Astrocyte (in vitro differentiated cells and primary cell): ENCODE data around the gene NNAT. TPM values are rescaled to one million over a fixed set of nuclear protein-coding genes. Genes with fewer than 3 reads are reported as not detected.

Experiments used
- DNase-seq: peaks from one replicate; pipeline ENCODE4 v3.0.0-alpha.2; 2010; ENCODE audit warnings: low read depth
- FAIRE-seq: peaks from 2 replicates; lab custom pipeline; 2011; peaks lifted over from hg19 to GRCh38; lab: Jason Lieb, UNC
- H2AFZ ChIP-seq: 2 replicates; pipeline ENCODE4 v1.6.0; 2012; ENCODE audit warnings: low read depth, low read length, inconsistent platforms
- H3K27ac ChIP-seq: 2 replicates; pipeline ENCODE4 v1.5.1; 2011; ENCODE audit warnings: low read depth, low read length, inconsistent platforms
- H3K27me3 ChIP-seq: 2 replicates; pipeline ENCODE4 v1.6.0; 2011; ENCODE audit warnings: low read length, inconsistent platforms; ENCODE audit not compliant: insufficient read depth
- H3K36me3 ChIP-seq: 2 replicates; pipeline ENCODE4 v1.5.1; 2011; ENCODE audit warnings: low read length, inconsistent platforms; ENCODE audit not compliant: insufficient read depth
- H3K4me1 ChIP-seq: 2 replicates; pipeline ENCODE4 v1.5.1; 2011; ENCODE audit warnings: low read length, inconsistent platforms; ENCODE audit not compliant: insufficient read depth
- H3K4me2 ChIP-seq: 2 replicates; pipeline ENCODE4 v1.6.0; 2012; ENCODE audit warnings: low read length, inconsistent platforms
- H3K4me3 ChIP-seq: 2 replicates; pipeline ENCODE4 v1.5.1; 2011; ENCODE audit warnings: low read depth, mild to moderate bottlenecking, low read length, inconsistent platforms; ENCODE audit not compliant: insufficient read depth
- H3K79me2 ChIP-seq: 2 replicates; pipeline ENCODE4 v1.6.0; 2012; ENCODE audit warnings: mild to moderate bottlenecking, low read length, inconsistent platforms; ENCODE audit not compliant: insufficient read depth
- H3K9ac ChIP-seq: 2 replicates; pipeline ENCODE4 v1.6.0; 2012; ENCODE audit warnings: mild to moderate bottlenecking, low read length, inconsistent platforms
- H3K9me3 ChIP-seq: 2 replicates; pipeline ENCODE4 v1.5.1; 2012; ENCODE audit warnings: low read depth, mild to moderate bottlenecking, low read length, inconsistent platforms; ENCODE audit not compliant: insufficient read depth
- H4K20me1 ChIP-seq: 2 replicates; pipeline ENCODE4 v1.6.0; 2012; ENCODE audit warnings: low read length, inconsistent platforms; ENCODE audit not compliant: insufficient read depth
- H3K27ac Mint-ChIP-seq: one replicate; pipeline ENCODE4 v1.8.0; 2021; ENCODE audit warnings: mild to moderate bottlenecking, mixed read lengths; ENCODE audit not compliant: unreplicated experiment
- H3K27me3 Mint-ChIP-seq: one replicate; pipeline ENCODE4 v1.8.0; 2021; ENCODE audit warnings: low read depth, mixed read lengths; ENCODE audit not compliant: unreplicated experiment
- H3K36me3 Mint-ChIP-seq: one replicate; pipeline ENCODE4 v1.8.0; 2021; ENCODE audit warnings: low read depth, mixed read lengths; ENCODE audit not compliant: unreplicated experiment
- H3K4me1 Mint-ChIP-seq: one replicate; pipeline ENCODE4 v1.8.0; 2021; ENCODE audit warnings: low read depth, mixed read lengths; ENCODE audit not compliant: unreplicated experiment
- H3K4me3 Mint-ChIP-seq: one replicate; pipeline ENCODE4 v1.8.0; 2021; ENCODE audit warnings: mild to moderate bottlenecking, moderate library complexity, mixed read lengths; ENCODE audit not compliant: unreplicated experiment
- H3K9me3 Mint-ChIP-seq: one replicate; pipeline ENCODE4 v1.8.0; 2021; ENCODE audit warnings: mild to moderate bottlenecking, mixed read lengths; ENCODE audit not compliant: unreplicated experiment
- CTCF ChIP-seq: IDR thresholded peaks from 2 replicates; pipeline ENCODE4 v1.5.1; 2011; ENCODE audit warnings: low read depth, mild to moderate bottlenecking, inconsistent platforms, low read length, moderate library complexity; ENCODE audit not compliant: insufficient read depth
- EZH2 ChIP-seq: IDR thresholded peaks from 2 replicates; pipeline ENCODE4 v1.6.1; 2012; ENCODE audit warnings: mild to moderate bottlenecking, low read length, inconsistent platforms; ENCODE audit not compliant: insufficient read depth
- total RNA-seq: library from RNA; stranded (reverse); gene quantifications from 2 replicates; pipeline ENCODE4 v1.2.1, GENCODE V29; 2021

Gene NNAT
- total RNA-seq, 1 donor from 2014 or later, result 3.6 TPM

GRCh38 chr20:37560629-37561028 is 39.6 kb downstream of the NNAT start:
- peaks cover 7% of the 10 kb centered on the region for H3K4me1 Mint-ChIP-seq

GRCh38 chr20:37562695-37563480 is 41.8 kb downstream of the NNAT start:
- Histone ChIP-seq H3K4me1 (no peaks in the 10 kb centered on the region), H4K20me1 (no peaks in the 10 kb centered on the region), H3K36me3 (no peaks in the 10 kb centered on the region), H3K4me2 (no peak overlapping the region), H3K79me2 (no peaks in the 10 kb centered on the region), H3K9me3 (no peaks in the 10 kb centered on the region), H2AFZ (no peak overlapping the region), H3K4me3 (no peak overlapping the region), H3K27ac (no peak overlapping the region), H3K9ac (no peak overlapping the region), H3K27me3 (peaks cover 27% of the 10 kb centered on the region)
- no peak for FAIRE-seq
- no peak for DNase-seq
- Mint-ChIP-seq H3K4me3 (no peak overlapping the region), H3K27me3 (peaks cover 26% of the 10 kb centered on the region), H3K4me1 (peaks cover 15% of the 10 kb centered on the region), H3K9me3 (peaks cover 2% of the 10 kb centered on the region), H3K36me3 (no peaks in the 10 kb centered on the region), H3K27ac (no peak overlapping the region)
- TF ChIP-seq EZH2 (no peak), CTCF (no peak)

More at GRCh38 chr20:37560629-37561028, 39.6 kb downstream of the NNAT start:
- H3K9ac ChIP-seq, result no peak overlapping the region
- Mint-ChIP-seq H3K27me3 (peaks cover 26% of the 10 kb centered on the region), H3K4me3 (no peak overlapping the region), H3K27ac (peak overlapping the region; percentile 9), H3K9me3 (no peaks in the 10 kb centered on the region), H3K36me3 (no peaks in the 10 kb centered on the region)
- no peak overlapping the region for H3K4me2 ChIP-seq
- H2AFZ ChIP-seq, result no peak overlapping the region
- H3K4me3 ChIP-seq, result no peak overlapping the region
- H3K79me2 ChIP-seq, result no peaks in the 10 kb centered on the region
- H3K36me3 ChIP-seq, result no peaks in the 10 kb centered on the region
- TF ChIP-seq CTCF (no peak), EZH2 (no peak)
- no peaks in the 10 kb centered on the region for H3K4me1 ChIP-seq
- DNase-seq (no peak), FAIRE-seq (no peak)
- H3K27me3 ChIP-seq, result peaks cover 23% of the 10 kb centered on the region
- H3K9me3 ChIP-seq, result no peaks in the 10 kb centered on the region
- H4K20me1 ChIP-seq, result no peaks in the 10 kb centered on the region
- no peak overlapping the region for H3K27ac ChIP-seq

- H3K4me2 ChIP-seq, result peak overlapping the region; percentile 28
- DNase-seq (no peak), FAIRE-seq (no peak)
- Mint-ChIP-seq H3K36me3 (no peaks in the 10 kb centered on the region), H3K27ac (no peak overlapping the region), H3K4me1 (peaks cover 17% of the 10 kb centered on the region), H3K27me3 (peaks cover 34% of the 10 kb centered on the region), H3K4me3 (no peak overlapping the region), H3K9me3 (peaks cover 3% of the 10 kb centered on the region)
- H3K4me1 ChIP-seq, result no peaks in the 10 kb centered on the region
- no peaks in the 10 kb centered on the region for H3K79me2 ChIP-seq
- no peaks in the 10 kb centered on the region for H3K36me3 ChIP-seq
- H3K27ac ChIP-seq, result no peak overlapping the region
- peaks cover 34% of the 10 kb centered on the region for H3K27me3 ChIP-seq
- no peak overlapping the region for H3K4me3 ChIP-seq
- no peak overlapping the region for H3K9ac ChIP-seq
- H2AFZ ChIP-seq, result peak overlapping the region; percentile 49
- no peaks in the 10 kb centered on the region for H3K9me3 ChIP-seq
- no peaks in the 10 kb centered on the region for H4K20me1 ChIP-seq
- TF ChIP-seq CTCF (no peak), EZH2 (no peak)
These were observed 43.0 kb downstream of the NNAT start for GRCh38 chr20:37564016-37564387.
